Colonic mucosa (tissue), 4 donors: ENCODE measurements around the gene RBP7. TPM values are rescaled to one million over a fixed set of nuclear protein-coding genes. Genes with fewer than 3 reads are reported as not detected.

Experiments
- DNase-seq: peaks from one replicate; pipeline ENCODE4 v3.0.0-alpha.2; 2020
- H3K27ac ChIP-seq: fragments of 200-600 bp; one replicate; pipeline ENCODE4 v1.8.0; 2021
- H3K27me3 ChIP-seq: fragments of 200-600 bp; one replicate; pipeline ENCODE4 v1.8.0; 2021
- H3K36me3 ChIP-seq: fragments of 200-600 bp; one replicate; pipeline ENCODE4 v1.8.0; 2021
- H3K4me1 ChIP-seq: fragments of 200-600 bp; one replicate; pipeline ENCODE4 v1.8.0; 2021; ENCODE audit warnings: mild to moderate bottlenecking
- H3K4me3 ChIP-seq: fragments of 200-600 bp; one replicate; pipeline ENCODE4 v1.8.0; 2021
- H3K9ac ChIP-seq, 2 donors: one replicate each; pipeline ENCODE4 v1.7.0; 2013; ENCODE audit warnings: control low read depth in 2 of 2, low read depth in 2 of 2, low read length in 2 of 2
- H3K9me3 ChIP-seq: fragments of 200-600 bp; one replicate; pipeline ENCODE4 v1.8.0; 2021
- intact Hi-C: fragments of 100-400 bp; cut with DNase I; formaldehyde crosslinking; loops from one replicate; pipeline ENCODE4 v1.14.1; 2022
- total RNA-seq, 2 donors: library from RNA; stranded (reverse); fragmentation: NEBNext Ultra II Directional in 1 of 2; extraction: Animal tissue kit (Norgen Biotek cat#: 25700) in 1 of 2; gene quantifications; one replicate each; pipeline ENCODE4 v1.2.1, GENCODE V29; 2021
- TF ChIP-seq, protein P1 (sequence below): fragments of 200-600 bp; IDR thresholded peaks from one replicate; pipeline ENCODE4 v1.8.0; 2022; ENCODE audit warnings: antibody characterized with exemption, mild to moderate bottlenecking
- donor health status: healthy.
- donor health status: DM: no; HTN: no; CAD: no.
- donor health status: DM: no; HTN: no; CAD: no.

Gene RBP7
- total RNA-seq, 2 donors from 2014 or later: 0.56 to 1.6 TPM

GRCh38 chr1:10057796-10058195 lies 60.8 kb downstream of the RBP7 start:
- intact Hi-C loops: no loop called here
- no peaks in the 10 kb centered on the region for H3K9me3 ChIP-seq
- no peak overlapping the region for H3K27ac ChIP-seq
- H3K4me1 ChIP-seq: no peaks in the 10 kb centered on the region
- TF ChIP-seq, protein P1, sequence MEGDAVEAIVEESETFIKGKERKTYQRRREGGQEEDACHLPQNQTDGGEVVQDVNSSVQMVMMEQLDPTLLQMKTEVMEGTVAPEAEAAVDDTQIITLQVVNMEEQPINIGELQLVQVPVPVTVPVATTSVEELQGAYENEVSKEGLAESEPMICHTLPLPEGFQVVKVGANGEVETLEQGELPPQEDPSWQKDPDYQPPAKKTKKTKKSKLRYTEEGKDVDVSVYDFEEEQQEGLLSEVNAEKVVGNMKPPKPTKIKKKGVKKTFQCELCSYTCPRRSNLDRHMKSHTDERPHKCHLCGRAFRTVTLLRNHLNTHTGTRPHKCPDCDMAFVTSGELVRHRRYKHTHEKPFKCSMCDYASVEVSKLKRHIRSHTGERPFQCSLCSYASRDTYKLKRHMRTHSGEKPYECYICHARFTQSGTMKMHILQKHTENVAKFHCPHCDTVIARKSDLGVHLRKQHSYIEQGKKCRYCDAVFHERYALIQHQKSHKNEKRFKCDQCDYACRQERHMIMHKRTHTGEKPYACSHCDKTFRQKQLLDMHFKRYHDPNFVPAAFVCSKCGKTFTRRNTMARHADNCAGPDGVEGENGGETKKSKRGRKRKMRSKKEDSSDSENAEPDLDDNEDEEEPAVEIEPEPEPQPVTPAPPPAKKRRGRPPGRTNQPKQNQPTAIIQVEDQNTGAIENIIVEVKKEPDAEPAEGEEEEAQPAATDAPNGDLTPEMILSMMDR: no peak
- H3K27me3 ChIP-seq: no peaks in the 10 kb centered on the region
- H3K36me3 ChIP-seq: no peaks in the 10 kb centered on the region
- DNase-seq: no peak
- no peak overlapping the region for H3K9ac ChIP-seq
- H3K4me3 ChIP-seq: no peak overlapping the region

DNA sequence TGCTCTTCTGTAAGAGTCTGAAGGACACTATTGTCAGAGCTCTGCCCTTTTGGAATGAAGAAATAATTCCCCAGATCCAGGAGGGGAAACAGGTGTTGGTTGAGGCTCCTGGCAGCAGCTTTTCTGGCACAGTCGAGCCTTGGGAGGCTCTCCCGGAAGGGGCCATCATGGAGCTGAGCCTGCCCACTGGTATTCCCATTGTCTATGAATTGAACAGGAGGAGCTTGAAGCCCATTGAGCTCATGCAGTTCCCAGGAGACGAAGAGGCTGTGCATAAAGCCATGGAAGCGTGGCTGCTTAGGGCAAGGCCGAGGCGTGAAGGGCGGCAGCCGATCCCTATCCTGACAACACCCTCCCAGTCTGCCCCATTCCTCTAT lies 62.3 kb downstream of the RBP7 start:
- H3K36me3 ChIP-seq: no peaks in the 10 kb centered on the region
- no peaks in the 10 kb centered on the region for H3K4me1 ChIP-seq

GRCh38 chr1:10060311-10061100 lies 63.5 kb downstream of the RBP7 start:
- Histone ChIP-seq H3K4me1 (no peaks in the 10 kb centered on the region), H3K36me3 (no peaks in the 10 kb centered on the region), H3K9ac (no peak overlapping the region), H3K9me3 (no peaks in the 10 kb centered on the region), H3K4me3 (no peak overlapping the region), H3K27me3 (no peaks in the 10 kb centered on the region), H3K27ac (no peak overlapping the region)
- DNase-seq: no peak
- intact Hi-C loops: no loop called here
- TF ChIP-seq, protein P1: no peak

More for the DNA sequence above, 62.3 kb downstream of the RBP7 start:
- intact Hi-C loops: no loop called here
- Histone ChIP-seq H3K27me3 (no peaks in the 10 kb centered on the region), H3K27ac (no peak overlapping the region), H3K4me3 (no peak overlapping the region), H3K9ac (no peak overlapping the region), H3K9me3 (no peaks in the 10 kb centered on the region)
- no peak for DNase-seq
- TF ChIP-seq, protein P1: no peak

DNA sequence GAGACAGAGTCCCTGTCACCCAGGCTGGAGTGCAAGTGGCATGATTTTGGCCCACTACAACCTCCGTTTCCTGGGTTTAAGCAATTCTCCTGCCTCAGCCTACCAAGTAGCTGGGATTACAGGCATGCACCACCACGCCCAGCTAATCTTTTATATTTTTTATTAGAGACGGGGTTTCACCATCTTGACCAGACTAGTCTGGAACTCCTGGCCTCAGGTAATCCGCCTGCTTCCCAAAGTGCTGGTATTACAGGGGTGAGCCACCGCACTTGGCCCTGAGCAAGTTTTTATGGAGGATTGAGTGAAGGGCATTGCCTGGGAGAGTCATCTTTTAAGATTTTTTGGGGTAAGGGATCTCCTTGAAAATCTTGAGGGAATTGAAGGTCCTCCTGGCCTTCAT lies 64.2 kb downstream of the RBP7 start:
- intact Hi-C loops: no loop called here
- Histone ChIP-seq H3K4me1 (no peaks in the 10 kb centered on the region), H3K4me3 (no peak overlapping the region), H3K27me3 (no peaks in the 10 kb centered on the region), H3K27ac (no peak overlapping the region), H3K36me3 (no peaks in the 10 kb centered on the region), H3K9me3 (no peaks in the 10 kb centered on the region), H3K9ac (no peak overlapping the region)
- DNase-seq: no peak
- TF ChIP-seq, protein P1: no peak

- H3K4me1 ChIP-seq: no peaks in the 10 kb centered on the region
- intact Hi-C loops: no loop called here
- H3K27me3 ChIP-seq: no peaks in the 10 kb centered on the region
- H3K36me3 ChIP-seq: no peaks in the 10 kb centered on the region
- H3K4me3 ChIP-seq: no peak overlapping the region
- no peak for DNase-seq
- TF ChIP-seq, protein P1: no peak
- no peak overlapping the region for H3K27ac ChIP-seq
- no peaks in the 10 kb centered on the region for H3K9me3 ChIP-seq
- no peak overlapping the region for H3K9ac ChIP-seq
Measured at GRCh38 chr1:10063878-10064277, 66.8 kb downstream of the RBP7 start.
